ENCODE results near the gene TRIP4.
"Not testable (repeated sequence)": the region's sequence is repeated elsewhere in the genome, so short reads cannot be mapped to it uniquely, and the experiment has no call there.

Gene TRIP4

DNA sequence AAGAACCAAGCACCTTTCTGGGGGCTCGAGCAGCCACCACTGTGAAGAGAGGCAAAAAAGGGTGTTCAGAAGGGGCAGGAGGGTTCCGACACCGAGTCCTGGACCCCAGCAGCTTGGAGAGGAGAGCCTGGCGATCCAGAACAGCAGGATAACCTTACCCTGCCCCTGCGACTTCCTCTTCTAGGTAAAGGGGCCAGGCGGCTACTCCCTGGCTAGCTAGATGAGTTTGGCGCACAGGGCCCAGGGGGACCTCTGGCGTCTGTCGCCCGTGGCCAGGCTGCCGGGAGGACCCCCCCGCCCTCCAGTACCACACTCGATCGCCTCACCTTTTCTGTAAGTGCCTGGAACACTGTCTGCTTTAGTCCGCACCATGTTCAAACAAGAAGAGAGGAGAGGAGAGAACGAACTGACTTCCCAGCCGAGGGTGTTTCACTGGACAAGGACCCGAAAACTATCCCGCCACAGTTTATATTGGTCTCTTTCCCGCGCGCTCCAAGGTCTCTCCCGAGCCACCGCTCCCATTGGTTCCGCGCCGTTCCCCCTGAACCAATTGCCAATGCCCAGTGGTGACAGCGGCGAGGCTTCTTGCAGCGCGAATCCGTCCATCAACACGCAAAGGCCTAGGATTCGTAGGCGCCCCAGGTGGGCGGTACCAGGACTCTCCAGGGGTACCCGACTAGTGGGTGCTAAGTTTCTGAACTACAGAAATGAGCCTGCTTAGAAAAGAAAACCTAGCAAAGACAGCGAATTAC, 6.5 kb upstream of the TRIP4 start, which contains the start of gene PCLAF:
Gene PCLAF, minus strand, starts transcription at position 442 of the 752 bp plus-strand sequence. Its CDS starts 70 bp downstream, at position 372.
- peak; percentile 85 to 86 for DNase-seq

DNA sequence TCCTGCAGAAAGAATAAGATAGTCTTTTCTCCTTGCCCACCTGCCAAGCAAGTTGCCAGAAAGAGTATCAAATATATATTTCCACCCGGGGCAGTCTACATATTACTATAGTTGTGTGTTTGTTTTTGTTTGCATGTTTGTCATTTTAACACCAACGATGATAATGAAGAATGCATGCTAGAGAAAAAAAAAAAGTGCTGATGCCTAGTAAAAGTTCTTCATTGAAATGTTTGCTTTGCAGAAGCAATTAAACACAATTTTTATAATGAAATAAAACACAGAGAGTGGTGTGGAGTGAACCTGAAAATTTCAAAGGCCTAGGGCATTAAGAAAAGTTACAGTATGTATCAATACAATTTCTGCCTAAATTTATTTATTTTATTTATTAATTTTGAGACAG, 3.9 kb upstream of the TRIP4 start:
- no peak for DNase-seq

DNA sequence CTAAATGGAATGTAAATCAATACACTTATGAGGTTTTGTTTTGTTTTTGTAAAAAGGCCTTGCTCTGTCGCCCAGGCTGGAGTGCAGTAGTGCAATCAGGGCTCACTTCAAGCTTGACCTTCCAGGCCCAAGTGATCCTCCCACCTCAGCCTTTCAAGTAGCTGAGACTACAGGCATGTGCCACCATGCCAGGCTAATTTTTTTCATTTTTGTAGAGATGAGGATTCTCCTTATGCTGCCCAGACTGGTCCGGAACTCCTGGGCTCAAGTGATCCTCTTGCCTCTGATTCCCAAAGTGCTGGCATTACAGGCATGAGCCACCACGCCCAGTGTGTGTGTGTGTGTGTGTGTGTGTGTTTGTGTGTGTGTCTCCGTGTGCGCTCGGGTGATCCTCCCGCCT, 1.3 kb upstream of the TRIP4 start:
- no peak for DNase-seq

GRCh38 chr15:64389036-64389435, 1.4 kb downstream of the TRIP4 start:
- no peak for DNase-seq

- not testable (repeated sequence) for DNase-seq
Observed at GRCh38 chr15:64392471-64392870, 4.8 kb downstream of the TRIP4 start.

DNA sequence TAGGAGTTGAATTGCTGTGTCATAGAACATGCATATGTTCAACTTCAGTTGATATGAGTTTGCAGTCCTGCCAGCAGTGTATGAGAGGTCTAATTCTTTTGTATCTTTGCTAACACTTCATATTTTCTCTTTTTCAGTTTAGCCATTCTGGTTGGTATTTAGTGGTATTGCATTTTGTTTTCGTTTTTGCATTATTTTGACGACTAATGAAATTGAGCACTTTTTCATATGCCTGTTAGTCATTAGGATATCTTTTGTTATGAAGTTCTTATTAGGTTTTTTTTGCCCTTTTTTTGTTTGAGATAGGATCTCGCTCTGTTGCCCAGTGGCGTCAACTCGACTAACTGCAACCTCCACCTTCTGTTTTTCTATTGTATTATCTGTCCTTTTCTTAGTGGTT, 9.2 kb downstream of the TRIP4 start:
- no peak for DNase-seq

GRCh38 chr15:64398575-64398974, 10.9 kb downstream of the TRIP4 start:
- DNase-seq: no peak

GRCh38 chr15:64400583-64400982, 12.9 kb downstream of the TRIP4 start:
- no peak for DNase-seq

GRCh38 chr15:64412216-64412615, 24.6 kb downstream of the TRIP4 start:
- DNase-seq: no peak

DNA sequence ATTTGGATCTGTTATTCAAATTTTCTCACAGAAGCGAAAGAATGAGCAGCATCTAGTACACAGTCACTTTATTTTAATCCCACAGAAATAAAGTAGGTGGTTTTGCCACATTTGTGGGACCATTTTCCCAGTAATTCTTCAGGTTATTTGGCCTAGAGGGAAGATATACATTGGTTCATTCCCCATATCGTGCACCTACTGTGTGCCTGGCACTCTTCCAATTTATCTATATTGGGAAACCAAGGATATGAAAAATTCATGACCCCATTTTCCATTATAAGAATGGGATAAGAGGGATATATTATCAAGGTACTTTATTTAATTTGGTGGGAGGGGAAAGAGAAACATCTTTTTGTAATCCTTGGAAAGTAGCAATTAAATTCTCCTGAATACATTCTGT, 35.1 kb downstream of the TRIP4 start:
- no peak for DNase-seq

- no peak for DNase-seq
Observed at GRCh38 chr15:64423970-64424369, 36.3 kb downstream of the TRIP4 start.

DNA sequence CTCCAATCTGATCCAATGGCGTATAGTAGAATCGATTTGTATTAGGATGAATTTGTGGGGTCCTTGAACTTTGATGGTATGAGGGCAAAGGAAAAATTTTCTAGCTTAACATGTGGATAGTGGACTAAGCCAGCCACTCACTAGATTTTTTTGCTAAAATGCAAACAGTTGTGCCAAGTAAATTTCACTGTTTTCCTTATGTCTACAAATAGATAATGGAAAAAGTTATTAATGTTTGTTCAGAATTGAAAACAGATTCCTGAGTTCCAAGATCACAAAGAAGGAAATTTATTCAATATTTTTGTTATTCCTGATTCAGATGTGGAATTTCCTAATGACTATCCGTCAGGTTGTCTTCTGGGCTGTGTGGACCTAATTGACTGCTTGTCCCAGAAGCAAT, 37.6 kb downstream of the TRIP4 start:
- no peak for DNase-seq

DNA sequence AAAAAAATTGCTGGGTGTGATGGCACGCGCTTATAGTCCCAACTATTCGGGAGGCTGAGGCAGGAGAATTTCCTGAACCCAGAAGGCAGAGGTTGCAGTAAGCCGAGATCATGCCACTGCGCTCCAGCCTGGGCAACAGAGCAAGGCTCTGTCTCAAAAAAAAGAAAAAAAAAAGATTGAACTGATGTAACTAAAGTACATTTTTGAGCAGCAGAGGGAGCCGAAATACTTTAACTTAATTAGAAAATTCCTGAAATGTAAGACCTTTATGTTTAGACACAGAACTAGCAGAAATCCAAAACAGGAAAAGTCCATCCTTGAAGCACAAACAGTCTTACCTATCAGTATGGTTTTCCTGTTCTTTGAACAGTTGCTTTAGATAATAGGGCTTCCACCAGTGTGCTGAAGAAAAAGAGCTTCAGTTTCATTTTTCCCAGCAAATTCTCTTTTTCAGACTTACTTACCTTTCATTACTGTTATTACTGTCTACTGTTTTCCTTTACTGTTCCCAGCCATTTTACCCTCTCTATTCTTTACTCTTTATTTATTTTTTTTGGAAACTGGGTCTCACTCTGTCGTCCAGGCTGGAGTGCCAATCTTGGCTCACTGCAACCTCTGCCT, 39.3 kb downstream of the TRIP4 start:
- no peak for DNase-seq

DNA sequence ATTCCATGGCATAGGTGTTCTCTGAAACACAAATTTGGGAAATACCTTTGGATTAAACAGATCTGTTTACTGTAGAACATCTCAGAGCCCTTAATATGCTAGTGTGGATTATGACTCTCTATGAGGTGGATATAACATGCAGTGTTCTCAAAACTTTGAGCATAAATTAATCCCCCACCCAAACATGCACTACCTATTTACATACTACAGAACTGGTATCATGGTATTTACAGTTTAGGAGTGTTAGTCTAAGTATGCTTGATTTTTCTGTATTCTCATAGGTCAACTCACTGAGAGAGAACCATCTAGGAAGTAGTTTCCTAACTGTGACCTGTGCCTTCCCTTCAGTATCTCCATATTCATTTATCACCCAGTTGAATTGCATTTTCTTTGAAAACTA, 41.8 kb downstream of the TRIP4 start:
- DNase-seq: no peak

GRCh38 chr15:64430000-64430735, 42.5 kb downstream of the TRIP4 start:
- DNase-seq: peak in 1 of 2 experiments; percentile 6

- DNase-seq: no peak
Observed at GRCh38 chr15:64437982-64438381, 50.3 kb downstream of the TRIP4 start.

DNA sequence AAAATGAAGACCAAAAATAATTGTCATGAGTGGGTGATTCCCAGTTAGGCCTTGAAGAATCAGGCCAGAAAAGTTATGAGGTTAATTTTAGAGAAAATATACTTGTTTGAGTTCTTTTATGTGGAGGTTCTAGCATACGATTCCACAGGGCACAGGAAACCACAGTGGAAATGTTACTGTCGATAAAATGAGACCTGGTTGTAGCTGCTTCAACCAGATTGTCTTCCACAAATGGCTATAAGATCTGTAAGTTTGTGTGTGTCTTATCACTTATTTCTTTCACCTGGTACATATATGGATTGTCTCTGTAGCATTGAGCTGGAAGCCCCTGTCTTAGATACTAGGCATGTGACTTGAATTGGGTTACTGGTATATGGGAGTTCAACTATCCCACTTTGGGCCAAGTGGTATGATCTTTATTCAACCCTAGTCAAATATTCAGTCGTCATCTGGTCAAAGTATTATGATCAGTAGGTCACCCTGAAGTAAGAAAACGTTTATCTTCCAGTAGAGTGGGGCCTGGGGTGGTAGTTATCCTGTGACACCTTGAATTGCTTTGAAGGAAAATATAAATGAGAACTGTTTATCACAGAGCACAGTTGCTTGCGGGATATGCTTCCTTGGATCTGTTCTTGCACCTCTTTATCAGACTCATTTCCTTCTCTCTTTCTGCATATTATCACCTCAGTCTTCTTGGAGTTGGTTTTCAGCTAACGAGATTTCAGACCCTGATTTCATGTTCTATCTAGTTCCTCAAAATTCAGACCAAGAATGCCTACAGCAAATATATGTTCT, 51.2 kb downstream of the TRIP4 start:
- DNase-seq: no peak

- DNase-seq: no peak
Observed at GRCh38 chr15:64441852-64442251, 54.2 kb downstream of the TRIP4 start.

GRCh38 chr15:64443016-64443415, 55.4 kb downstream of the TRIP4 start:
- DNase-seq: no peak

DNA sequence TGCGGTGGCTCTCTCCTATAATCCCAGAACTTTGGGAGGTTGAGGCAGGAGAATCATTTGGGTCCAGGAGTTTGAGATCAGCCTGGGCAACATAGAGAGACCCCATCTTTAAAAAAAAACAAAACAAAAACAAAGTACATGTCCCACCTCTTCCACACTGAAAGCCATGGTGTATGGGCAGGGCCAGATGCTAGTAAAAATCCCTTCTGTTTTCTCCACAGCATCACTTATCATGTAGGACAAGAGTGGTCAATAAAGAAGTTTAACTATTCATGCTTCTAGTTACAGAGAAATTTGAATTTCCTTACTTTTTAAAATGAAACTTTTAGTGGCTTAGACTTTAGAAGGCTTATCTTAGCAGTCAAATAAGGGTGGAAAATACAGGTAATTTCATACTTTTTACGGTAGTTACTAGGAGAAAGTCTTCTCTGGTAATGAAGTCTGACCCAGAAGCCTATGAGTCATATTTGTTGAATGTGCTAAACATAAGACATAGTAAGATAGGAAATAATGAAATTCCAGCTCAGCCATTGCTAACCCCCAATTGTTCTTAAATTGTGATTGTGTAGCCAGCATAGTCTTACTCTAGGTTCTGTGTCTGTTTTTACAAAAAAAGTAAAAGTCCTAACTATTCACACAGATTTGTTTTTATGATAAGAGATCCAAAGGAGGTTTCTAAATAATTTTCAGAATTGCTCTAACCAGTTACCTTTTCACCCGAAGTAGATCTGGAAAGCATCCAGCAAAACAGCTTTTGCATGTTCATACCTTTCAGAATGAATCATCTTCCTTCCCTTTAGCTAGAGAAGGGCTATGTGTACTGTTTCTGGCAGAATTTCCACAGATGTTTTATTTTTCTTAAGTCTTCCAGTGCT, 56.3 kb downstream of the TRIP4 start:
- DNase-seq: no peak

DNA sequence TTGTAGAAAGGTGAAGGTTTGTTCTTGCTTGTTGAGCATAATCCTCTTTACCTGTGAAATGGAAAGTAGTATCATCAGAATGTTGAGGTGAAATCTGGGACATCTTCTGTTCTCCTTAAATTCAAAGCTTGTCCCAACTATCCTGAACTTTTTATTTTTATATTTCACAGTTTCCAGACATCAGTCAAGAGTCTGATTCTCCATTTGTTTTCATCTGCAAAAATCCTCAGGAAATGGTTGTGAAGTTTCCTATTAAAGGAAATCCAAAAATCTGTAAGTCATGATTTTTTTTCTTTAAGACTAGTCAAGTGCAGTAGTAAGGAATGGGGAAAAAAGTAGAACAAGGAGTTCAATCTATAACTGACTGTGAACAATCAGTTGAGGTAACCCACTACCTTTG, 57.2 kb downstream of the TRIP4 start:
- DNase-seq: no peak

All from activated CD4-positive, alpha-beta T cell treated with anti-CD3 and anti-CD28 coated beads, Interleukin-2, amount 50 U/mL, for 4 hours (primary cell).